Upper lobe of right lung (tissue), 1 donor: ENCODE measurements around the gene NAGA. TPM values are rescaled to one million over a fixed set of nuclear protein-coding genes. Genes with fewer than 3 reads are reported as not detected.

Experiments
- ATAC-seq: fragments of 200-7000 bp; cut with Tn5 transposase; one replicate; pipeline ENCODE4 v1.9.1; 2020; ENCODE audit warnings: mild to moderate bottlenecking, moderate library complexity
- DNase-seq: peaks from one replicate; pipeline ENCODE4 v3.0.0-alpha.2; 2020
- H3K27ac ChIP-seq: fragments of 200-600 bp; one replicate; pipeline ENCODE4 v1.8.0; 2022
- H3K27me3 ChIP-seq: fragments of 200-600 bp; one replicate; pipeline ENCODE4 v1.8.0; 2022; ENCODE audit warnings: mild to moderate bottlenecking
- H3K36me3 ChIP-seq: fragments of 200-600 bp; one replicate; pipeline ENCODE4 v1.8.0; 2022
- H3K4me1 ChIP-seq: fragments of 200-600 bp; one replicate; pipeline ENCODE4 v1.8.0; 2022
- H3K4me3 ChIP-seq: fragments of 200-600 bp; one replicate; pipeline ENCODE4 v1.8.0; 2022; ENCODE audit warnings: mild to moderate bottlenecking
- H3K9me3 ChIP-seq: fragments of 200-600 bp; one replicate; pipeline ENCODE4 v1.8.0; 2022
- CTCF ChIP-seq: fragments of 200-600 bp; IDR thresholded peaks from one replicate; pipeline ENCODE4 v1.8.0; 2022; ENCODE audit warnings: antibody characterized with exemption
- intact Hi-C: fragments of 100-400 bp; cut with DNase I; formaldehyde crosslinking; loops from one replicate; pipeline ENCODE4 v1.11.0; 2022
- total RNA-seq: library from RNA; stranded (reverse); fragmentation: NEBNext Ultra II Directional; extraction: Animal tissue kit (Norgen Biotek cat#: 25700); gene quantifications from one replicate; pipeline ENCODE4 v1.2.1, GENCODE V29; 2021
- donor health status: DM: no; HTN: yes; CAD: no; lungs with severe emphysema.

Gene NAGA
- total RNA-seq, 1 donor from 2014 or later = 28.6 TPM

- TF ChIP-seq CTCF = no peak
- no peak overlapping the region for H3K4me3 ChIP-seq
- intact Hi-C loops = no loop called here
- H3K9me3 ChIP-seq = peaks cover 11% of the 10 kb centered on the region
- H3K36me3 ChIP-seq = peaks cover 42% of the 10 kb centered on the region
- no peaks in the 10 kb centered on the region for H3K27me3 ChIP-seq
- no peak for DNase-seq
- no peaks in the 10 kb centered on the region for H3K4me1 ChIP-seq
- no peak overlapping the region for H3K27ac ChIP-seq
- no peak for ATAC-seq
These were observed 10.1 kb downstream of the NAGA start for GRCh38 chr22:42060489-42060888.

- ATAC-seq (no peak), DNase-seq (no peak)
- intact Hi-C loops = no loop called here
- no peaks in the 10 kb centered on the region for H3K4me1 ChIP-seq
- H3K36me3 ChIP-seq = peaks cover 31% of the 10 kb centered on the region
- TF ChIP-seq CTCF = no peak
- H3K4me3 ChIP-seq = no peak overlapping the region
- H3K27ac ChIP-seq = no peak overlapping the region
- peaks cover 11% of the 10 kb centered on the region for H3K9me3 ChIP-seq
- no peaks in the 10 kb centered on the region for H3K27me3 ChIP-seq
These were observed 13.7 kb downstream of the NAGA start for GRCh38 chr22:42056757-42057511.

GRCh38 chr22:42052765-42053164, 17.8 kb downstream of the NAGA start:
- H3K27ac ChIP-seq = no peak overlapping the region
- peaks cover 11% of the 10 kb centered on the region for H3K9me3 ChIP-seq
- ATAC-seq = no peak
- DNase-seq = no peak
- intact Hi-C loops = no loop called here
- no peaks in the 10 kb centered on the region for H3K27me3 ChIP-seq
- TF ChIP-seq CTCF = no peak
- H3K36me3 ChIP-seq = no peaks in the 10 kb centered on the region
- H3K4me1 ChIP-seq = no peaks in the 10 kb centered on the region
- no peak overlapping the region for H3K4me3 ChIP-seq

- Histone ChIP-seq H3K9me3 (no peaks in the 10 kb centered on the region), H3K27me3 (no peaks in the 10 kb centered on the region), H3K4me1 (no peaks in the 10 kb centered on the region), H3K27ac (no peak overlapping the region), H3K4me3 (no peak overlapping the region), H3K36me3 (no peaks in the 10 kb centered on the region)
- intact Hi-C loops = no loop called here
- ATAC-seq = no peak
- DNase-seq = no peak
- TF ChIP-seq CTCF = no peak
These were observed 19.9 kb downstream of the NAGA start for GRCh38 chr22:42050641-42051180.

- intact Hi-C loops = no loop called here
- no peak for DNase-seq
- H3K4me3 ChIP-seq = no peak overlapping the region
- no peak for ATAC-seq
- H3K27ac ChIP-seq = no peak overlapping the region
- H3K36me3 ChIP-seq = no peaks in the 10 kb centered on the region
- H3K9me3 ChIP-seq = peaks cover 7% of the 10 kb centered on the region
- no peak for TF ChIP-seq CTCF
- no peaks in the 10 kb centered on the region for H3K4me1 ChIP-seq
- no peaks in the 10 kb centered on the region for H3K27me3 ChIP-seq
These were observed 28.8 kb downstream of the NAGA start for GRCh38 chr22:42041784-42042183.
